Measurements from ENCODE around the gene CITED2.

GRCh38 chr6:139373154-139373927 is 1.1 kb downstream of the CITED2 start:
- TF ChIP-seq CTCF (IDR thresholded peaks at IDR 0.05) = peak in 5 of 6 experiments; percentile 16 to 56 (median 31)
- no peak for TF ChIP-seq POLR2A (IDR thresholded peaks at IDR 0.05)
